ENCODE data around the gene ST8SIA5. TPM values are rescaled to one million over a fixed set of nuclear protein-coding genes. Genes with fewer than 3 reads are reported as not detected.

Gene ST8SIA5
- polyA plus RNA-seq, 1 of the 3 experiments (the other 2 are of a cell fraction): 0.08 TPM

- POLR2A ChIA-PET: no interaction called here
- TF ChIP-seq MXI1 (IDR thresholded peaks at IDR 0.05; ENCODE audit: low read depth, low read length) (no peak), CHD2 (IDR thresholded peaks at IDR 0.05; ENCODE audit: low read length, partially characterized antibody) (no peak), FOXJ3 (CRISPR knock-in tag; IDR thresholded peaks at IDR 0.05) (no peak)
- H3K9me2 ChIP-seq: no peaks in the 10 kb centered on the region
- H3K27me3 ChIP-seq (ENCODE audit: insufficient read depth): no peaks in the 10 kb centered on the region
- no peak overlapping the region for H2AFZ ChIP-seq (ENCODE audit: low read depth)
- no peaks in the 10 kb centered on the region for H3K79me2 ChIP-seq (ENCODE audit: insufficient read depth)
- H3K4me1 ChIP-seq (ENCODE audit: control insufficient read depth in 1 of 2, insufficient read depth in 2 of 2, low read depth in 1 of 2, low read length in 1 of 2): no peaks in the 10 kb centered on the region
- no peak overlapping the region for H3K4me3 ChIP-seq (ENCODE audit: low read depth in 2 of 2, low read length in 1 of 2)
- no peaks in the 10 kb centered on the region for H3F3A ChIP-seq (replicated peaks; ENCODE audit: insufficient read depth)
- H3K4me2 ChIP-seq: no peak overlapping the region
- H3K36me3 ChIP-seq (replicated peaks in 1 of 2; ENCODE audit: control insufficient read depth in 1 of 2, insufficient read depth in 2 of 2, low read length in 1 of 2): no peaks in the 10 kb centered on the region
- CTCF ChIA-PET: no interaction called here
- DNase-seq: no peak
- H3K27ac ChIP-seq (ENCODE audit: low read depth in 2 of 2, low read length in 1 of 2): no peak overlapping the region
- no peaks in the 10 kb centered on the region for H3K9me3 ChIP-seq
- 29% methylated on average over 7 of the region's 7 CpGs for WGBS (ENCODE audit: low lambda C conversion rate)
- no peaks in the 10 kb centered on the region for H4K20me1 ChIP-seq (ENCODE audit: insufficient read depth)
- no peak overlapping the region for H3K9ac ChIP-seq
Measured at GRCh38 chr18:46636040-46636630, 120.7 kb downstream of the ST8SIA5 start.

- Histone ChIP-seq H4K20me1 (ENCODE audit: insufficient read depth) (no peaks in the 10 kb centered on the region), H3K27me3 (ENCODE audit: insufficient read depth) (no peaks in the 10 kb centered on the region), H3K9me2 (no peaks in the 10 kb centered on the region), H2AFZ (ENCODE audit: low read depth) (no peak overlapping the region), H3F3A (replicated peaks; ENCODE audit: insufficient read depth) (no peaks in the 10 kb centered on the region), H3K36me3 (replicated peaks in 1 of 2; ENCODE audit: control insufficient read depth in 1 of 2, insufficient read depth in 2 of 2, low read length in 1 of 2) (no peaks in the 10 kb centered on the region), H3K4me1 (ENCODE audit: control insufficient read depth in 1 of 2, insufficient read depth in 2 of 2, low read depth in 1 of 2, low read length in 1 of 2) (peaks cover 0 to 16% of the 10 kb centered on the region in 2 experiments; a peak in 1 of 4 replicates), H3K4me2 (no peak overlapping the region), H3K4me3 (ENCODE audit: low read depth in 2 of 2, low read length in 1 of 2) (no peak overlapping the region), H3K9me3 (no peaks in the 10 kb centered on the region), H3K27ac (ENCODE audit: low read depth in 2 of 2, low read length in 1 of 2) (no peak overlapping the region), H3K9ac (no peak overlapping the region), H3K79me2 (ENCODE audit: insufficient read depth) (no peaks in the 10 kb centered on the region)
- DNase-seq: no peak
- ChIA-PET CTCF (interaction anchor here (0.8 to 2.9 kb wide), 4 partner anchors 10 to 352 kb away, joined by 3 to 15 read pairs (median 4); no protein-coding TSS in a partner anchor), POLR2A (no interaction called here)
- WGBS (ENCODE audit: low lambda C conversion rate): 77% methylated on average over 5 of the region's 8 CpGs
- no peak for TF ChIP-seq YY1 (IDR thresholded peaks at IDR 0.05; ENCODE audit: low read depth)
- TF ChIP-seq, protein P1, sequence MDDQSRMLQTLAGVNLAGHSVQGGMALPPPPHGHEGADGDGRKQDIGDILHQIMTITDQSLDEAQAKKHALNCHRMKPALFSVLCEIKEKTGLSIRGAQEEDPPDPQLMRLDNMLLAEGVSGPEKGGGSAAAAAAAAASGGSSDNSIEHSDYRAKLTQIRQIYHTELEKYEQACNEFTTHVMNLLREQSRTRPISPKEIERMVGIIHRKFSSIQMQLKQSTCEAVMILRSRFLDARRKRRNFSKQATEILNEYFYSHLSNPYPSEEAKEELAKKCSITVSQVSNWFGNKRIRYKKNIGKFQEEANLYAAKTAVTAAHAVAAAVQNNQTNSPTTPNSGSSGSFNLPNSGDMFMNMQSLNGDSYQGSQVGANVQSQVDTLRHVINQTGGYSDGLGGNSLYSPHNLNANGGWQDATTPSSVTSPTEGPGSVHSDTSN (IDR thresholded peaks at IDR 0.05): no peak
- no peak for TF ChIP-seq NFIC (IDR thresholded peaks at IDR 0.05; ENCODE audit: borderline replicate concordance)
- no peak for TF ChIP-seq FOXM1 (IDR thresholded peaks at IDR 0.05; ENCODE audit: low read depth)
- no peak for TF ChIP-seq TEAD4 (IDR thresholded peaks at IDR 0.05; ENCODE audit: borderline replicate concordance, insufficient read depth)
- no peak for TF ChIP-seq RXRA (IDR thresholded peaks at IDR 0.05; ENCODE audit: borderline replicate concordance, low read depth)
- TF ChIP-seq ELF1 (IDR thresholded peaks at IDR 0.05): no peak
- TF ChIP-seq RAD21 (IDR thresholded peaks at IDR 0.05; ENCODE audit: low read length): no peak
- TF ChIP-seq POLR2AphosphoS5 (IDR thresholded peaks at IDR 0.05; ENCODE audit: low read depth, low read length): no peak
- TF ChIP-seq CTCF (IDR thresholded peaks at IDR 0.05): no peak
- TF ChIP-seq MEF2A (IDR thresholded peaks at IDR 0.05; ENCODE audit: borderline replicate concordance, low read depth): no peak
- no peak for TF ChIP-seq SMC3 (IDR thresholded peaks at IDR 0.05; ENCODE audit: low read depth, low read length)
- TF ChIP-seq, protein P2, sequence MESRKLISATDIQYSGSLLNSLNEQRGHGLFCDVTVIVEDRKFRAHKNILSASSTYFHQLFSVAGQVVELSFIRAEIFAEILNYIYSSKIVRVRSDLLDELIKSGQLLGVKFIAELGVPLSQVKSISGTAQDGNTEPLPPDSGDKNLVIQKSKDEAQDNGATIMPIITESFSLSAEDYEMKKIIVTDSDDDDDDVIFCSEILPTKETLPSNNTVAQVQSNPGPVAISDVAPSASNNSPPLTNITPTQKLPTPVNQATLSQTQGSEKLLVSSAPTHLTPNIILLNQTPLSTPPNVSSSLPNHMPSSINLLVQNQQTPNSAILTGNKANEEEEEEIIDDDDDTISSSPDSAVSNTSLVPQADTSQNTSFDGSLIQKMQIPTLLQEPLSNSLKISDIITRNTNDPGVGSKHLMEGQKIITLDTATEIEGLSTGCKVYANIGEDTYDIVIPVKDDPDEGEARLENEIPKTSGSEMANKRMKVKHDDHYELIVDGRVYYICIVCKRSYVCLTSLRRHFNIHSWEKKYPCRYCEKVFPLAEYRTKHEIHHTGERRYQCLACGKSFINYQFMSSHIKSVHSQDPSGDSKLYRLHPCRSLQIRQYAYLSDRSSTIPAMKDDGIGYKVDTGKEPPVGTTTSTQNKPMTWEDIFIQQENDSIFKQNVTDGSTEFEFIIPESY (IDR thresholded peaks at IDR 0.05; ENCODE audit: borderline replicate concordance, low read depth): no peak
- TF ChIP-seq JUND (IDR thresholded peaks at IDR 0.05): no peak
- no peak for TF ChIP-seq MXI1 (IDR thresholded peaks at IDR 0.05; ENCODE audit: low read depth, low read length)
- no peak for TF ChIP-seq TCF12 (IDR thresholded peaks at IDR 0.05)
Measured at GRCh38 chr18:46632401-46633071, 124.3 kb downstream of the ST8SIA5 start.

All from SK-N-SH (cell line).